Measurements from ENCODE around the gene ASB4. TPM values are rescaled to one million over a fixed set of nuclear protein-coding genes. Genes with fewer than 3 reads are reported as not detected.

The ASB4 gene
- total and polyA plus RNA-seq, 11 donors: 0.18 to 11.5 (median 3.1) TPM

DNA sequence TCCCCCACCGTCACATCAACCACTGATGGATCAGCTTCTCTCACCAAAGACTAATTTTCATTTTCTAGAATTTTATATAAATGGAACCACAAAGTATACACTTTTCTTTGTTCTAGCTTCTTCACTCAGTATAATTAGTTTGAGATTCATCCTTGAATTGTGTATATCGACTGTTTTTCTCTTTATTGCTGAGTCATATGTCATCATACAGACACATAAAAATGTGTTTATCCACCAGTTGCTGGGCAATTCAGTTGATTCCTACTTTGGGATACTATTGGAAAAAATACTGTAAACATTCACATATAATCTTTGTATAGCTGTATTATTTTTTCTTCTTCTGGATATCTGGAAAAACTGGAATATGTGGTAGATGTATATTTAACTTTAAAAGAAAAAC, 84.0 kb downstream of the ASB4 start:
- TF ChIP-seq POLR2A (IDR thresholded peaks at IDR 0.05): no peak
- TF ChIP-seq, protein P1, sequence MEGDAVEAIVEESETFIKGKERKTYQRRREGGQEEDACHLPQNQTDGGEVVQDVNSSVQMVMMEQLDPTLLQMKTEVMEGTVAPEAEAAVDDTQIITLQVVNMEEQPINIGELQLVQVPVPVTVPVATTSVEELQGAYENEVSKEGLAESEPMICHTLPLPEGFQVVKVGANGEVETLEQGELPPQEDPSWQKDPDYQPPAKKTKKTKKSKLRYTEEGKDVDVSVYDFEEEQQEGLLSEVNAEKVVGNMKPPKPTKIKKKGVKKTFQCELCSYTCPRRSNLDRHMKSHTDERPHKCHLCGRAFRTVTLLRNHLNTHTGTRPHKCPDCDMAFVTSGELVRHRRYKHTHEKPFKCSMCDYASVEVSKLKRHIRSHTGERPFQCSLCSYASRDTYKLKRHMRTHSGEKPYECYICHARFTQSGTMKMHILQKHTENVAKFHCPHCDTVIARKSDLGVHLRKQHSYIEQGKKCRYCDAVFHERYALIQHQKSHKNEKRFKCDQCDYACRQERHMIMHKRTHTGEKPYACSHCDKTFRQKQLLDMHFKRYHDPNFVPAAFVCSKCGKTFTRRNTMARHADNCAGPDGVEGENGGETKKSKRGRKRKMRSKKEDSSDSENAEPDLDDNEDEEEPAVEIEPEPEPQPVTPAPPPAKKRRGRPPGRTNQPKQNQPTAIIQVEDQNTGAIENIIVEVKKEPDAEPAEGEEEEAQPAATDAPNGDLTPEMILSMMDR (IDR thresholded peaks at IDR 0.05): no peak
- 86 to 95% (median 88%) methylated on average over 2 of the region's 2 CpGs for WGBS, 4 donors
- Histone ChIP-seq H3K36me3 (no peaks in the 10 kb centered on the region), H3K9me3 (peaks cover 0 to 13% (median 0%) of the 10 kb centered on the region in 12 donors), H3K4me1 (no peaks in the 10 kb centered on the region), H3K27ac (no peak overlapping the region), H3K4me3 (no peak overlapping the region), H3K27me3 (no peaks in the 10 kb centered on the region)
- DNase-seq (no peak), ATAC-seq (no peak)
- intact Hi-C loops (cut with DNase I): no loop called here

DNA sequence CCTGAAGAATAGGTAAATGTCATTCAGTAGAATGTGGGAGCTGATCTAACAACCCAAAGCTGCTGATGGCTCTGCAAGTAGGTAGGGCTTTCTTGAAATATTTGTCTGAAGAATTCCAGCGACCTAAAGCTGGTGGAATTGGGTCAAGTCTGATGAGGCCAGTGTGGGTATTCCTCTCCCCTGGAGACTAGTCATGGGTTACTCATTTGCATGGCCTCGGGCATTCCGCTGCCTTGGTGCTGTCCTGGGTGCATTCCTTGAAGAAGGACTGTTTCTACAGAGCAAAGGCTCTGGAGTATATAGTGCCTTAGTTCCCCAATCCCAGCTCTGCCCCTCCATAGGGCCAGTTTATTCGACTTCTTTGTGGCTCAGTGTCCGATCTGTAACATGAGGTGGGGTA, 91.4 kb downstream of the ASB4 start:
- no peak for DNase-seq
- Histone ChIP-seq H3K27me3 (no peaks in the 10 kb centered on the region), H3K9me3 (peaks cover 0 to 13% (median 0%) of the 10 kb centered on the region in 12 donors), H3K4me3 (no peak overlapping the region), H3K36me3 (no peaks in the 10 kb centered on the region), H3K27ac (no peak overlapping the region), H3K4me1 (no peaks in the 10 kb centered on the region)
- TF ChIP-seq, protein P1 (IDR thresholded peaks at IDR 0.05): no peak
- TF ChIP-seq POLR2A (IDR thresholded peaks at IDR 0.05): no peak
- intact Hi-C loops (cut with DNase I): loop anchor here in 1 of 10 donors (5.0 kb wide), 1 partner anchor 50 kb away; no protein-coding TSS in a partner anchor
- no peak for ATAC-seq
- WGBS, 4 donors: 74 to 82% (median 80%) methylated on average over 5 of the region's 5 CpGs

DNA sequence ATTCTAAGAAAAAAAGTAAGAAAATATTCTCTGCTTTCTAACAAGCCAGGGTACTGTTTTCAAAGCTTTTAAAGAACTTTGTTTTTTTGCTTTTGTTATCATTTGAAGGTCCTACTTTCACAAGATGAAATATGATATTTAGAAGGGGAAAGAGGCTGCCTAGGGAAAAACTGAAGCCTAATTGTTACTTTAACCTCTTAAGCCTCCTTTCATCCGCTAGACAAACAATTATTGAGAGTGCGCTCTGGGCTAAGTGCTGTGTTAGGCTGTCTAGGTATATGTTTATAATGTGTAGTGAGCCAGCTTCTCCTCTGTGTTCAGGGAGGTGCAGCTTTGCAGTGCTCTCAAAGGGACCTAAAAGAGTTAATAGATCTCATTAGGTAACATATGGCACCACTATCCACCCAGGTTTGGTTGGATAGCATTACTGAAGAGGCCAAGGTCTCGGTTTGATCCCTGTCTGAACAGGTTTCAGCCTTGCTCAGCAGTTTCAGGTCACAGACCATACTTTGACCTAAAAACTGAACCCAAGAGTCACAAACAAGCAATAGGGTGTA, 92.6 kb downstream of the ASB4 start:
- peaks cover 0 to 11% (median 4%) of the 10 kb centered on the region in 9 donors for H3K36me3 ChIP-seq
- no peaks in the 10 kb centered on the region for H3K4me1 ChIP-seq
- no peaks in the 10 kb centered on the region for H3K27me3 ChIP-seq
- peaks cover 0 to 5% (median 0%) of the 10 kb centered on the region in 12 donors for H3K9me3 ChIP-seq
- no peak for ATAC-seq
- TF ChIP-seq, protein P1 (IDR thresholded peaks at IDR 0.05): no peak
- TF ChIP-seq POLR2A (IDR thresholded peaks at IDR 0.05): no peak
- no peak overlapping the region for H3K4me3 ChIP-seq
- WGBS, 4 donors: 81 to 92% (median 85%) methylated on average over 3 of the region's 3 CpGs
- intact Hi-C loops (cut with DNase I): loop anchor here in 1 of 10 donors (5.0 kb wide), 1 partner anchor 51 kb away; no protein-coding TSS in a partner anchor
- no peak overlapping the region for H3K27ac ChIP-seq
- DNase-seq: no peak

DNA sequence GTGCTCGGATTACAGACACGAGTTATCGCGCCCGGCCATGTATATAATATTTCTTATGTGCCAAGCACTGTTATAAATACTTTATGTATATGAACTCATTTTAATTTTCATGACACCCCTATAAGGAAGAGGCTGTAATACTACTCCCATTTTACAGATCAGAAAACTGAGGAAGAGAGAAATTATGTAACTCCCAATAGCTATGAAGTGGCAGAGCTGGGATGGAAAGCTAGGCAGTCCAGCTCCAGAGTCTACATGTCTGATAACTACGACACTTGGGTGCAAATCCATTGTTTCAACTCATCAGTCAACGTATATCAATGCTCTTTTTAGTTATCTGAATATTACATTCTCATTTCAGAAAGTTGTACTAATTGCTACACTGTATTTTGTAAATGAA, 93.6 kb downstream of the ASB4 start:
- Histone ChIP-seq H3K4me1 (peaks cover 0 to 1% (median 0%) of the 10 kb centered on the region in 12 donors), H3K36me3 (peaks cover 0 to 20% (median 14%) of the 10 kb centered on the region in 9 donors), H3K27me3 (no peaks in the 10 kb centered on the region), H3K27ac (no peak overlapping the region), H3K9me3 (no peaks in the 10 kb centered on the region), H3K4me3 (no peak overlapping the region)
- ATAC-seq (no peak), DNase-seq (no peak)
- TF ChIP-seq, protein P1 (IDR thresholded peaks at IDR 0.05): no peak
- TF ChIP-seq POLR2A (IDR thresholded peaks at IDR 0.05): no peak
- 88 to 96% (median 95%) methylated on average over 7 of the region's 7 CpGs for WGBS, 4 donors
- intact Hi-C loops (cut with DNase I): loop anchor here in 1 of 10 donors (5.0 kb wide), 1 partner anchor 52 kb away; no protein-coding TSS in a partner anchor

All from heart left ventricle (tissue), 16 donors.